ENCODE results near the gene TOR4A.

- TF ChIP-seq EZH2 (IDR thresholded peaks at IDR 0.05; ENCODE audit: insufficient read depth, poor library complexity, severe bottlenecking) (no peak), EZH2phosphoT487 (IDR thresholded peaks at IDR 0.05; ENCODE audit: insufficient read depth, low read depth) (no peak)
Observed at GRCh38 chr9:137247135-137247915, 30.2 kb upstream of the TOR4A start.
